H9 (cell line): Measurements from ENCODE around the gene TSPAN18. TPM values are rescaled to one million over a fixed set of nuclear protein-coding genes. Genes with fewer than 3 reads are reported as not detected.

ENCODE experiments used
- DNase-seq: peaks from one replicate; pipeline ENCODE4 v3.0.0-alpha.2; 2017
- H2AFZ ChIP-seq: one replicate; pipeline ENCODE4 v1.6.1; 2013; ENCODE audit warnings: mild to moderate bottlenecking, low read length, control low read depth, moderate library complexity
- H2AK5ac ChIP-seq: 2 replicates; pipeline ENCODE4 v1.6.1; 2013; ENCODE audit warnings: low read length, control low read depth, mixed read lengths; ENCODE audit not compliant: insufficient read length
- H2BK120ac ChIP-seq: one replicate; pipeline ENCODE4 v1.6.1; 2013; ENCODE audit warnings: low read depth, mild to moderate bottlenecking, low read length, control low read depth, inconsistent platforms; ENCODE audit not compliant: poor library complexity, severe bottlenecking
- H2BK12ac ChIP-seq: 2 replicates; pipeline ENCODE4 v1.6.1; 2013; ENCODE audit warnings: low read length, control low read depth, mixed read lengths, low read depth; ENCODE audit not compliant: insufficient read length
- H2BK15ac ChIP-seq: 2 replicates; pipeline ENCODE4 v1.6.1; 2013; ENCODE audit warnings: low read depth, low read length, control low read depth
- H2BK20ac ChIP-seq: one replicate; pipeline ENCODE4 v1.6.1; 2013; ENCODE audit warnings: low read depth, mild to moderate bottlenecking, low read length, control low read depth, inconsistent platforms; ENCODE audit not compliant: poor library complexity, severe bottlenecking
- H2BK5ac ChIP-seq: 2 replicates; pipeline ENCODE4 v1.6.1; 2013; ENCODE audit warnings: low read length, control low read depth, mixed read lengths; ENCODE audit not compliant: insufficient read length
- H3K14ac ChIP-seq: 2 replicates; pipeline ENCODE4 v1.6.1; 2013; ENCODE audit warnings: low read length, control low read depth; ENCODE audit not compliant: insufficient read depth
- H3K18ac ChIP-seq: 2 replicates; pipeline ENCODE4 v1.6.1; 2013; ENCODE audit warnings: low read depth, mild to moderate bottlenecking, mixed read lengths, low read length, control low read depth; ENCODE audit not compliant: insufficient read length
- H3K23ac ChIP-seq: 2 replicates; pipeline ENCODE4 v1.6.1; 2013; ENCODE audit warnings: low read length, control low read depth, mixed read lengths, low read depth; ENCODE audit not compliant: insufficient read length
- H3K23me2 ChIP-seq: 2 replicates; pipeline ENCODE4 v1.6.1; 2013; ENCODE audit warnings: low read depth, mild to moderate bottlenecking, mixed read lengths, low read length, control low read depth; ENCODE audit not compliant: insufficient read length, poor library complexity, severe bottlenecking
- H3K27ac ChIP-seq: 2 replicates; pipeline ENCODE4 v1.5.1; 2013; ENCODE audit warnings: low read length, control low read depth, mixed read lengths, low read depth; ENCODE audit not compliant: insufficient read length
- H3K27me3 ChIP-seq: 2 replicates; pipeline ENCODE4 v1.6.1; 2013; ENCODE audit warnings: low read length, control low read depth, inconsistent platforms; ENCODE audit not compliant: insufficient read depth
- H3K4ac ChIP-seq: 2 replicates; pipeline ENCODE4 v1.6.1; 2013; ENCODE audit warnings: low read depth, mild to moderate bottlenecking, control low read depth, inconsistent platforms, low read length, moderate library complexity
- H3K4me1 ChIP-seq: 2 replicates; pipeline ENCODE4 v1.6.1; 2013; ENCODE audit warnings: low read length, control low read depth, inconsistent platforms; ENCODE audit not compliant: insufficient read depth
- H3K4me2 ChIP-seq: 2 replicates; pipeline ENCODE4 v1.6.1; 2013; ENCODE audit warnings: low read length, control low read depth, mixed read lengths; ENCODE audit not compliant: insufficient read length, insufficient read depth
- H3K56ac ChIP-seq: 2 replicates; pipeline ENCODE4 v1.6.1; 2013; ENCODE audit warnings: low read depth, mild to moderate bottlenecking, mixed read lengths, low read length, control low read depth; ENCODE audit not compliant: insufficient read length
- H3K79me1 ChIP-seq: 2 replicates; pipeline ENCODE4 v1.6.1; 2013; ENCODE audit warnings: low read depth, mild to moderate bottlenecking, moderate library complexity, low read length, control low read depth, inconsistent platforms; ENCODE audit not compliant: insufficient read depth, poor library complexity, severe bottlenecking
- H3K79me2 ChIP-seq: 2 replicates; pipeline ENCODE4 v1.6.1; 2013; ENCODE audit warnings: low read length, control low read depth, inconsistent platforms; ENCODE audit not compliant: insufficient read depth
- H3K9ac ChIP-seq: 2 replicates; pipeline ENCODE4 v1.6.1; 2013; ENCODE audit warnings: low read length, control low read depth, mixed read lengths; ENCODE audit not compliant: insufficient read length; ENCODE audit errors: extremely low read depth
- H3K9me3 ChIP-seq: one replicate; pipeline ENCODE4 v1.6.1; 2013; ENCODE audit warnings: low read depth, low read length, inconsistent platforms; ENCODE audit not compliant: control insufficient read depth
- H3T11ph ChIP-seq: one replicate; pipeline ENCODE4 v1.6.1; 2013; ENCODE audit warnings: mild to moderate bottlenecking, low read length, control low read depth, inconsistent platforms
- H4K20me1 ChIP-seq: one replicate; pipeline ENCODE4 v1.6.1; 2013; ENCODE audit not compliant: control insufficient read depth, insufficient read length, insufficient read depth
- H4K5ac ChIP-seq: 2 replicates; pipeline ENCODE4 v1.6.1; 2013; ENCODE audit warnings: low read depth, mild to moderate bottlenecking, mixed read lengths, low read length, control low read depth; ENCODE audit not compliant: insufficient read length
- H4K8ac ChIP-seq: replicated peaks from 2 replicates; pipeline ENCODE4 v1.6.1; 2013; ENCODE audit warnings: low read length, control low read depth, mixed read lengths, low read depth; ENCODE audit not compliant: insufficient read length
- H4K91ac ChIP-seq: 2 replicates; pipeline ENCODE4 v1.6.1; 2013; ENCODE audit warnings: low read depth, mild to moderate bottlenecking, moderate library complexity, mixed read lengths, low read length, control low read depth; ENCODE audit not compliant: insufficient read length
- H3K27ac Mint-ChIP-seq, 3 experiments: 2 replicates in 2 of 3; 3 replicates in 1 of 3; pipeline ENCODE4 v1.8.0; 2020 to 2021; ENCODE audit warnings: mixed read lengths in 3 of 3, mild to moderate bottlenecking in 1 of 3, moderate library complexity in 1 of 3
- H3K27me3 Mint-ChIP-seq: 2 replicates; pipeline ENCODE4 v1.8.0; 2021; ENCODE audit warnings: low read depth, mild to moderate bottlenecking, moderate library complexity, mixed read lengths
- H3K36me3 Mint-ChIP-seq, 3 experiments: 2 replicates in 2 of 3; 3 replicates in 1 of 3; pipeline ENCODE4 v1.8.0; 2020 to 2021; ENCODE audit warnings: low read depth in 3 of 3, mixed read lengths in 3 of 3; ENCODE audit not compliant: insufficient read depth in 1 of 3
- H3K4me1 Mint-ChIP-seq, 2 experiments: 2 replicates each; pipeline ENCODE4 v1.8.0; 2020; ENCODE audit warnings: mixed read lengths in 2 of 2
- H3K4me3 Mint-ChIP-seq, 2 experiments: 2 replicates in 1 of 2; 3 replicates in 1 of 2; pipeline ENCODE4 v1.8.0; 2020 to 2021; ENCODE audit warnings: mild to moderate bottlenecking in 2 of 2, mixed read lengths in 2 of 2, moderate library complexity in 1 of 2
- H3K9me3 Mint-ChIP-seq, 2 experiments: 2 replicates in 1 of 2; 3 replicates in 1 of 2; pipeline ENCODE4 v1.8.0; 2020; ENCODE audit warnings: mild to moderate bottlenecking in 2 of 2, mixed read lengths in 2 of 2, moderate library complexity in 1 of 2
- WGBS: extraction: QIAGEN DNeasy Blood & Tissue Kit; methylation state at CpG from one replicate; pipeline ENCODE4 v1.1.7; 2013; ENCODE audit warnings: missing lambda C conversion rate, low lambda C conversion rate, mixed read lengths; ENCODE audit not compliant: insufficient read length; ENCODE audit errors: extremely low coverage; 5-methylcytosine and 5-hydroxymethylcytosine counted together
- long read RNA-seq: library from polyadenylated mRNA; unstranded; transcript quantifications from one replicate; pipeline ENCODE4 v2.0.0, GENCODE V29; 2020
- total RNA-seq: library from RNA; stranded (reverse); gene quantifications from 2 replicates; pipeline ENCODE4 v1.2.1, GENCODE V29; 2021
- TF ChIP-seq, protein P1 (sequence below): fragments of 200-600 bp; sonication (generic); conservative IDR thresholded peaks from 3 replicates; pipeline ENCODE4 v1.8.0; 2021; ENCODE audit warnings: antibody characterized with exemption, mild to moderate bottlenecking

Gene TSPAN18, protein sequence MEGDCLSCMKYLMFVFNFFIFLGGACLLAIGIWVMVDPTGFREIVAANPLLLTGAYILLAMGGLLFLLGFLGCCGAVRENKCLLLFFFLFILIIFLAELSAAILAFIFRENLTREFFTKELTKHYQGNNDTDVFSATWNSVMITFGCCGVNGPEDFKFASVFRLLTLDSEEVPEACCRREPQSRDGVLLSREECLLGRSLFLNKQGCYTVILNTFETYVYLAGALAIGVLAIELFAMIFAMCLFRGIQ
- 25.3 and 26.5 TPM in 2 replicates for total RNA-seq
- long read RNA-seq, partial matches to known transcripts = 0 of 17 reads
- long read RNA-seq, other reads (novel, unspliced or antisense) = 16 of 17 reads

DNA sequence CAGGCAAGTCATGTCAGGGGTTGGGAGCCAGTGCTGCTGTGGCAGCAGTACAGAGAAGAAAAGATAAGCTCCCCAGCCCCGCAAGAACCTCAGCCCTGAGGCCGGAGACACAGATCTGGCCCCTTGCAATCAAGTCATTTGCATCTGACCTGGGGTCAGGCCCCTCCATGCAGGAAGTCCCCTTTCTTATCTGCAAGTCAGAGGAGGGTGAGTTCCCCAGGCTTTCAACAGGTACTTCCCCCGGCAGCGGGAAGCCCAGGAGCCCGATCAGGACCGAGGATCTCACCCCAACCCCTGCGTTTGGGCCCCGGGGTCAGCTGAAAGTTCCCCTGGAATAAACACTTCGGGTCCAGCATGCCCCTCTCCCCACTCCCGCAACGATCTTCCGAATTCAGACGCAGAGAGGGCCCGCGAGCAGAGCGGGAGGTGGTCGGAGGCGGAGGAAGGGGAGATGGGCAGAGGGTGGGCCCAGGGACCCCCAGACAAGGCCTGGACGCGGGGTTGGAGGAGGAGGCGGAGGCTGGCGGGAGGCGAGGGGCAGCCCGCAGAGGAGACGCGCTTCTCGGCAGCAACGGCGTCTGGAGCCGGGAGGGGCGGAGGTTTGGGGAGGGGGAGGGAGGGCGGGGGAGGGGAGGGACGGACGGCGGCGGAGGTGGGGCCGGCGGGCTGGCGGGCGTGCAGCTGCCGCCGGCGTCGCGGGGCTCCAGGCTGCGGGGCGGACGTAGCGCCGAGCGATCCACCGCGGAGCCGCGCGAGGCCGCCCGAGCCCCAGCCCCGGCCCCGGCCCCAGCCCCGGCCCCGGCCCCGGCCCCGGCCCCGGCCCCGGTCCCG is at the start of gene TSPAN18:
Gene TSPAN18 (plus strand): TSS at position 680 of the 831 bp plus-strand sequence. CDS start 179,455 bp downstream, outside the sequence.
- peak; percentile 85 for DNase-seq
- H4K5ac ChIP-seq = no peak within 1 kb of the TSS
- no peak within 1 kb of the TSS for H2BK15ac ChIP-seq
- H3K27ac Mint-ChIP-seq = peak within 1 kb of the TSS; percentile 12 to 90 (median 36); a peak in 4 of 7 replicates
- peaks cover 7% of the 10 kb centered on the region; the same call in 1 of the 2 replicates for H3K4me1 ChIP-seq
- H3K79me1 ChIP-seq = no peaks in the 10 kb centered on the region
- H3K36me3 Mint-ChIP-seq = no peaks in the 10 kb centered on the region; a peak in 1 of 7 replicates
- H3K14ac ChIP-seq = peak within 1 kb of the TSS; percentile 43; the same call in 1 of the 2 replicates
- peaks cover 18% of the 10 kb centered on the region for H3K23me2 ChIP-seq
- H3K9ac ChIP-seq = no peak within 1 kb of the TSS
- H4K91ac ChIP-seq = no peak within 1 kb of the TSS
- H3K18ac ChIP-seq = peak within 1 kb of the TSS; percentile 81
- no peak within 1 kb of the TSS for H2BK5ac ChIP-seq
- peak within 1 kb of the TSS; percentile 74 to 88 for H3K4me3 Mint-ChIP-seq
- H2BK120ac ChIP-seq = no peak within 1 kb of the TSS
- no CpG with 5 or more reads among the region's 67 CpGs for WGBS
- H3K27me3 ChIP-seq = peaks cover 30% of the 10 kb centered on the region
- no peaks in the 10 kb centered on the region for H3K9me3 ChIP-seq
- H3K56ac ChIP-seq = no peak within 1 kb of the TSS
- no peaks in the 10 kb centered on the region for H4K20me1 ChIP-seq
- peak within 1 kb of the TSS; percentile 60 for H3K4me2 ChIP-seq
- no peak within 1 kb of the TSS for H3K27ac ChIP-seq
- H3T11ph ChIP-seq = no peak within 1 kb of the TSS
- H3K27me3 Mint-ChIP-seq = peaks cover 70% of the 10 kb centered on the region
- H2BK12ac ChIP-seq = no peak within 1 kb of the TSS
- H3K4ac ChIP-seq = no peak within 1 kb of the TSS
- H2AK5ac ChIP-seq = no peak within 1 kb of the TSS
- H3K9me3 Mint-ChIP-seq = no peaks in the 10 kb centered on the region; a peak in 2 of 5 replicates
- H3K23ac ChIP-seq = no peak within 1 kb of the TSS
- H4K8ac ChIP-seq = no peak within 1 kb of the TSS
- TF ChIP-seq, protein P1, sequence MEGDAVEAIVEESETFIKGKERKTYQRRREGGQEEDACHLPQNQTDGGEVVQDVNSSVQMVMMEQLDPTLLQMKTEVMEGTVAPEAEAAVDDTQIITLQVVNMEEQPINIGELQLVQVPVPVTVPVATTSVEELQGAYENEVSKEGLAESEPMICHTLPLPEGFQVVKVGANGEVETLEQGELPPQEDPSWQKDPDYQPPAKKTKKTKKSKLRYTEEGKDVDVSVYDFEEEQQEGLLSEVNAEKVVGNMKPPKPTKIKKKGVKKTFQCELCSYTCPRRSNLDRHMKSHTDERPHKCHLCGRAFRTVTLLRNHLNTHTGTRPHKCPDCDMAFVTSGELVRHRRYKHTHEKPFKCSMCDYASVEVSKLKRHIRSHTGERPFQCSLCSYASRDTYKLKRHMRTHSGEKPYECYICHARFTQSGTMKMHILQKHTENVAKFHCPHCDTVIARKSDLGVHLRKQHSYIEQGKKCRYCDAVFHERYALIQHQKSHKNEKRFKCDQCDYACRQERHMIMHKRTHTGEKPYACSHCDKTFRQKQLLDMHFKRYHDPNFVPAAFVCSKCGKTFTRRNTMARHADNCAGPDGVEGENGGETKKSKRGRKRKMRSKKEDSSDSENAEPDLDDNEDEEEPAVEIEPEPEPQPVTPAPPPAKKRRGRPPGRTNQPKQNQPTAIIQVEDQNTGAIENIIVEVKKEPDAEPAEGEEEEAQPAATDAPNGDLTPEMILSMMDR = no peak
- H3K79me2 ChIP-seq = no peaks in the 10 kb centered on the region
- H2BK20ac ChIP-seq = no peak within 1 kb of the TSS
- peaks cover 55 to 56% of the 10 kb centered on the region in 2 experiments for H3K4me1 Mint-ChIP-seq
- no peak within 1 kb of the TSS for H2AFZ ChIP-seq
